CD4-positive, alpha-beta memory T cell (primary cell): ENCODE measurements around the gene KIAA1586. TPM values are rescaled to one million over a fixed set of nuclear protein-coding genes. Genes with fewer than 3 reads are reported as not detected.
"Not testable (repeated sequence)": the region's sequence is repeated elsewhere in the genome, so short reads cannot be mapped to it uniquely, and the experiment has no call there.

ENCODE experiments used
- CTCF ChIA-PET: fragments of 350-600 bp; sonication (Branson Sonifier 250); formaldehyde crosslinking; loops from one replicate; lab custom pipeline; 2021; ENCODE audit warnings: inconsistent platforms; ENCODE audit not compliant: partially characterized antibody; lab: Charles Lee
- POLR2A ChIA-PET: fragments of 350-600 bp; sonication (Branson Sonifier 250); formaldehyde crosslinking; loops from one replicate; lab custom pipeline; 2021; ENCODE audit not compliant: partially characterized antibody; lab: Charles Lee
- DNase-seq, 5 donors: peaks; one replicate each; pipeline versions ENCODE4 v3.0.0 to v3.0.0-alpha.2; 2020 to 2022; ENCODE audit warnings: mixed read lengths in 1 of 5
- H3K27ac ChIP-seq: one replicate; pipeline ENCODE4 v1.7.0; 2013; ENCODE audit warnings: low read depth, low read length
- H3K27me3 ChIP-seq: 2 replicates; pipeline ENCODE4 v1.7.0; 2013; ENCODE audit warnings: mild to moderate bottlenecking, low read length, moderate library complexity; ENCODE audit not compliant: insufficient read depth
- H3K36me3 ChIP-seq: 2 replicates; pipeline ENCODE4 v1.7.0; 2013; ENCODE audit warnings: mild to moderate bottlenecking, low read length, moderate library complexity; ENCODE audit not compliant: insufficient read depth
- H3K4me1 ChIP-seq: 2 replicates; pipeline ENCODE4 v1.7.0; 2013; ENCODE audit warnings: mild to moderate bottlenecking, low read length, moderate library complexity; ENCODE audit not compliant: insufficient read depth
- H3K4me3 ChIP-seq, 2 donors: one replicate each; pipeline ENCODE4 v1.7.0; 2013; ENCODE audit warnings: low read length in 2 of 2, mild to moderate bottlenecking in 1 of 2
- H3K9me3 ChIP-seq, 2 donors: one replicate each; pipeline ENCODE4 v1.7.0; 2013; ENCODE audit warnings: low read length in 2 of 2, control low read depth in 1 of 2; ENCODE audit not compliant: control insufficient read depth in 1 of 2
- H3K27ac Mint-ChIP-seq, 7 donors: one replicate each; pipeline ENCODE4 v1.8.0; 2020 to 2021; ENCODE audit warnings: mixed read lengths in 7 of 7, mild to moderate bottlenecking in 6 of 7, inconsistent platforms in 3 of 7, moderate library complexity in 3 of 7
- H3K27me3 Mint-ChIP-seq, 2 donors: one replicate each; pipeline ENCODE4 v1.8.0; 2020 to 2021; ENCODE audit warnings: mixed read lengths in 2 of 2
- H3K36me3 Mint-ChIP-seq, 2 donors: one replicate each; pipeline ENCODE4 v1.8.0; 2020 to 2021; ENCODE audit warnings: mixed read lengths in 2 of 2, inconsistent platforms in 1 of 2, mild to moderate bottlenecking in 1 of 2
- H3K4me1 Mint-ChIP-seq, 4 donors: one replicate each; pipeline ENCODE4 v1.8.0; 2020 to 2021; ENCODE audit warnings: mixed read lengths in 4 of 4, mild to moderate bottlenecking in 1 of 4
- H3K4me3 Mint-ChIP-seq, 8 donors: one replicate each; pipeline ENCODE4 v1.8.0; 2020 to 2021; ENCODE audit warnings: mixed read lengths in 8 of 8, mild to moderate bottlenecking in 7 of 8, moderate library complexity in 6 of 8, inconsistent platforms in 3 of 8
- H3K9me3 Mint-ChIP-seq, 8 donors: one replicate each; pipeline ENCODE4 v1.8.0; 2020 to 2021; ENCODE audit warnings: mixed read lengths in 8 of 8, mild to moderate bottlenecking in 5 of 8, inconsistent platforms in 3 of 8, moderate library complexity in 1 of 8
- intact Hi-C: fragments of 100-400 bp; cut with micrococcal nuclease; formaldehyde crosslinking; loops from one replicate; pipeline ENCODE4 v1.15.1; 2023
- polyA plus RNA-seq, 2 donors: library from polyadenylated mRNA; unstranded; fragments of 300-500 nt; fragmentation: Illumina TruSeq; gene quantifications; one replicate each; pipeline ENCODE4 v1.2.3, GENCODE V29; 2021
- total RNA-seq, 2 experiments: library from RNA; stranded (reverse); gene quantifications; one replicate each; pipeline ENCODE4 v1.2.3, GENCODE V29; 2021

Gene KIAA1586
- total and polyA plus RNA-seq, 4 experiments from 2014 or later = 4.9 to 20.7 (median 15.4) TPM

- no peak for DNase-seq
- intact Hi-C loops = no loop called here
- Histone ChIP-seq H3K9me3 (no peaks in the 10 kb centered on the region), H3K36me3 (no peaks in the 10 kb centered on the region), H3K27ac (no peak overlapping the region), H3K4me3 (no peak overlapping the region), H3K27me3 (no peaks in the 10 kb centered on the region), H3K4me1 (no peaks in the 10 kb centered on the region)
- CTCF ChIA-PET = no interaction called here
- POLR2A ChIA-PET = interaction anchor here (1.3 kb wide), 1 partner anchor 11 kb away, joined by 3 read pairs; no protein-coding TSS in a partner anchor
- Mint-ChIP-seq H3K27me3 (peaks cover 26 to 40% of the 10 kb centered on the region in 2 donors), H3K4me1 (no peaks in the 10 kb centered on the region), H3K36me3 (no peaks in the 10 kb centered on the region), H3K4me3 (no peak overlapping the region), H3K9me3 (no peaks in the 10 kb centered on the region), H3K27ac (no peak overlapping the region)
Observed at GRCh38 chr6:57040011-57040410, 6.5 kb upstream of the KIAA1586 start.

GRCh38 chr6:57044061-57044460 lies 2.4 kb upstream of the KIAA1586 start:
- Mint-ChIP-seq H3K4me1 (peaks cover 12 to 23% (median 13%) of the 10 kb centered on the region in 4 donors), H3K36me3 (peaks cover 0 to 13% of the 10 kb centered on the region in 2 donors), H3K27me3 (peaks cover 12 to 18% of the 10 kb centered on the region in 2 donors)
- H3K4me3 Mint-ChIP-seq, H3K27ac Mint-ChIP-seq, H3K9me3 Mint-ChIP-seq, H3K36me3 ChIP-seq, H3K27ac ChIP-seq, H3K27me3 ChIP-seq, H3K9me3 ChIP-seq, intact Hi-C loops, H3K4me3 ChIP-seq, POLR2A ChIA-PET, DNase-seq: not testable (repeated sequence)
- CTCF ChIA-PET = interaction anchor here (1.1 kb wide), 1 partner anchor 23 kb away, joined by 3 read pairs; no protein-coding TSS in a partner anchor
- peaks cover 12% of the 10 kb centered on the region for H3K4me1 ChIP-seq

- Histone ChIP-seq H3K4me3 (no peak overlapping the region), H3K27ac (no peak overlapping the region), H3K36me3 (no peaks in the 10 kb centered on the region), H3K9me3 (no peaks in the 10 kb centered on the region), H3K4me1 (peaks cover 17% of the 10 kb centered on the region), H3K27me3 (no peaks in the 10 kb centered on the region)
- intact Hi-C loops = no loop called here
- Mint-ChIP-seq H3K27ac (peak overlapping the region in 1 of 7 donors; percentile 10), H3K4me1 (peaks cover 16 to 28% (median 17%) of the 10 kb centered on the region in 4 donors), H3K4me3 (peak overlapping the region in 1 of 8 donors; percentile 4), H3K9me3 (no peaks in the 10 kb centered on the region), H3K27me3 (peaks cover 11 to 16% of the 10 kb centered on the region in 2 donors), H3K36me3 (peaks cover 5 to 14% of the 10 kb centered on the region in 2 donors)
- DNase-seq = no peak
- ChIA-PET POLR2A (no interaction called here), CTCF (interaction anchor here (1.1 kb wide), 1 partner anchor 24 kb away, joined by 3 read pairs; no protein-coding TSS in a partner anchor)
Observed at GRCh38 chr6:57044568-57044967, 1.9 kb upstream of the KIAA1586 start.

GRCh38 chr6:57047257-57047585 lies 728 bp downstream of the KIAA1586 start:
- H3K4me3 Mint-ChIP-seq, H3K27me3 ChIP-seq, H3K4me3 ChIP-seq, H3K27me3 Mint-ChIP-seq, H3K27ac Mint-ChIP-seq, H3K9me3 Mint-ChIP-seq, DNase-seq, POLR2A ChIA-PET, H3K36me3 ChIP-seq, H3K27ac ChIP-seq, H3K9me3 ChIP-seq, intact Hi-C loops: not testable (repeated sequence)
- CTCF ChIA-PET = interaction anchor here (1.6 kb wide), 1 partner anchor 26 kb away, joined by 7 read pairs; no protein-coding TSS in a partner anchor
- peaks cover 26% of the 10 kb centered on the region for H3K4me1 ChIP-seq
- Mint-ChIP-seq H3K4me1 (peaks cover 19 to 40% (median 26%) of the 10 kb centered on the region in 4 donors), H3K36me3 (peaks cover 10 to 28% of the 10 kb centered on the region in 2 donors)

DNA sequence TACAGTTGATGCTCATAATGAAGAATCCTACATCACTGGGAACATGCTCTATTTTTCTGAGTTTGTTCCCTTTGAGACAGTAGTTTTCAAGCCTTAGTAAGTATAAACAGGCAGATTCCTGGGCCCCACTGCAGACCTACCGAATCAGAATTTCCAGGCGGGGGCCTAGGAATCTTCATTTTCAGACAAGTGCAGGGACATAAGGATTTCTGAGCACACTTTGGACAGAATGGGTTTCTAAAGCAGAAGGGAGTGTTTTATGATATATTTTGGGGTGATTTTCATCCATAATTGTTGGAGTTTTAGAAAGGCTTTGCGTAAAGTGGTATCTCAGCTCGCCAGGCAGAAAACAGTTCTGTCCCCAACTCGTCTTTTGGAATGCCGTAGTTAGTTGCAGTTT lies 1.4 kb downstream of the KIAA1586 start:
- peaks cover 12% of the 10 kb centered on the region for H3K36me3 ChIP-seq
- peak overlapping the region in 7 of 8 donors; percentile 33 to 76 (median 64) for H3K4me3 Mint-ChIP-seq
- H3K27ac Mint-ChIP-seq = peak overlapping the region; percentile 3 to 87 (median 62)
- H3K4me1 Mint-ChIP-seq = peaks cover 19 to 40% (median 26%) of the 10 kb centered on the region in 4 donors
- peaks cover 26% of the 10 kb centered on the region for H3K4me1 ChIP-seq
- H3K27ac ChIP-seq, H3K27me3 Mint-ChIP-seq, H3K9me3 ChIP-seq, H3K9me3 Mint-ChIP-seq, H3K4me3 ChIP-seq, CTCF ChIA-PET, H3K27me3 ChIP-seq, intact Hi-C loops, POLR2A ChIA-PET, DNase-seq: not testable (repeated sequence)
- peaks cover 12 to 30% of the 10 kb centered on the region in 2 donors for H3K36me3 Mint-ChIP-seq

- intact Hi-C loops = no loop called here
- H3K36me3 Mint-ChIP-seq = peaks cover 19 to 36% of the 10 kb centered on the region in 2 donors
- CTCF ChIA-PET = no interaction called here
- H3K9me3 ChIP-seq = no peaks in the 10 kb centered on the region
- no peaks in the 10 kb centered on the region for H3K27me3 ChIP-seq
- peak overlapping the region in 3 of 7 donors; percentile 15 to 62 (median 23) for H3K27ac Mint-ChIP-seq
- no peak overlapping the region for H3K4me3 ChIP-seq
- H3K9me3 Mint-ChIP-seq = no peaks in the 10 kb centered on the region
- POLR2A ChIA-PET = no interaction called here
- peaks cover 19 to 40% (median 26%) of the 10 kb centered on the region in 4 donors for H3K4me1 Mint-ChIP-seq
- H3K4me1 ChIP-seq = peaks cover 26% of the 10 kb centered on the region
- no peak for DNase-seq
- no peaks in the 10 kb centered on the region for H3K27me3 Mint-ChIP-seq
- peak overlapping the region in 7 of 8 donors; percentile 3 to 76 (median 64) for H3K4me3 Mint-ChIP-seq
- H3K36me3 ChIP-seq = peaks cover 17% of the 10 kb centered on the region
- H3K27ac ChIP-seq = no peak overlapping the region
Observed at GRCh38 chr6:57048577-57048976, 2.1 kb downstream of the KIAA1586 start.

DNA sequence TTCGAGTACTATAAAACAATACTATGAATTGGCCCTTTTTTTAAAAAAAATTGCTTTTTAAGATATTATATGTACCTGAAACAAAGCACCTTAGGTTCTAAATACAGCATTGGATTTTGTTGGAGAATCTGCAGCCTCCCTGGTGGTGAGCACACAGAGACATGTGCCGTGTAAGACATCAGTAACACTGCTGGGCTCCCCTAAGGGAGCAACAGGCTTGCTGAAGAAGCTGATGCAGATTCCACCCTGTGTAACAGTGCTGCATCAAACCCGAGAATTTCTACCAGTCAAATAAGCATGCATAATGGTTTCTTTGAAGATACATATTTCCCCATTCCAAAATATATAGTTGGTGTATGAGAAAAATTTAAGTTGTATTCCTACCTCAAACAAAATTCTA lies 17.4 kb downstream of the KIAA1586 start:
- Mint-ChIP-seq H3K4me3 (no peak overlapping the region), H3K9me3 (no peaks in the 10 kb centered on the region), H3K27me3 (no peaks in the 10 kb centered on the region), H3K36me3 (peaks cover 18 to 38% of the 10 kb centered on the region in 2 donors), H3K4me1 (peaks cover 0 to 5% (median 2%) of the 10 kb centered on the region in 4 donors), H3K27ac (no peak overlapping the region)
- Histone ChIP-seq H3K27ac (no peak overlapping the region), H3K9me3 (no peaks in the 10 kb centered on the region), H3K36me3 (no peaks in the 10 kb centered on the region), H3K4me3 (no peak overlapping the region), H3K4me1 (no peaks in the 10 kb centered on the region), H3K27me3 (no peaks in the 10 kb centered on the region)
- intact Hi-C loops = no loop called here
- ChIA-PET CTCF (no interaction called here), POLR2A (no interaction called here)
- DNase-seq = no peak
